A549 (cell line): ENCODE measurements around the gene COL19A1. TPM values are rescaled to one million over a fixed set of nuclear protein-coding genes. Genes with fewer than 3 reads are reported as not detected.

Source experiments
- ATAC-seq, 2 experiments: fragments of 200-7000 bp in 1 of 2; fragments of >200 bp in 1 of 2; cut with Nextera tagmentation in 1 of 2; cut with Tn5 transposase in 1 of 2; 3 replicates each; pipeline versions ENCODE4 v1.8.0 to v1.9.1; 2018 to 2020; ENCODE audit warnings: mild to moderate bottlenecking in 1 of 2, moderate library complexity in 1 of 2
- CTCF ChIA-PET: fragments of 300-600 bp; sonication (Branson Sonifier 250); formaldehyde crosslinking; extraction: SDS; loops from one replicate; lab custom pipeline; 2021; ENCODE audit warnings: antibody characterized with exemption, inconsistent platforms; lab: Yijun Ruan, JAX
- POLR2A ChIA-PET: fragments of 350-600 bp; formaldehyde crosslinking; extraction: SDS; loops from one replicate; lab custom pipeline; 2021; ENCODE audit warnings: antibody characterized with exemption, inconsistent platforms; lab: Yijun Ruan, JAX
- DNase-seq, 2 experiments: peaks; one replicate each; pipeline versions ENCODE4 v3.0.0 to v3.0.0-alpha.2; 2011 to 2016; ENCODE audit warnings: low read depth in 1 of 2, low spot score in 1 of 2
- FAIRE-seq: peaks from 2 replicates; lab custom pipeline; 2011; peaks lifted over from hg19 to GRCh38; lab: Jason Lieb, UNC
- H3K27ac ChIP-seq, 2 experiments: fragments of >200 bp; sonication (Bioruptor Twin); formaldehyde crosslinking; 3 replicates each; pipeline ENCODE4 v1.5.1; 2016 to 2017
- H3K4me1 ChIP-seq: fragments of >200 bp; sonication (Bioruptor Twin); formaldehyde crosslinking; 3 replicates; pipeline ENCODE4 v1.6.1; 2016
- H3K4me2 ChIP-seq: fragments of >200 bp; sonication (Bioruptor Twin); formaldehyde crosslinking; 3 replicates; pipeline ENCODE4 v1.6.1; 2016
- H3K4me3 ChIP-seq: fragments of >200 bp; sonication (Bioruptor Twin); formaldehyde crosslinking; 3 replicates; pipeline ENCODE4 v1.5.1; 2016
- H3K9me3 ChIP-seq: fragments of >200 bp; sonication (Bioruptor Twin); formaldehyde crosslinking; 3 replicates; pipeline ENCODE4 v1.6.1; 2016
- BHLHE40 ChIP-seq: IDR thresholded peaks from 2 replicates; pipeline ENCODE4 v1.6.1; 2012; ENCODE audit warnings: low read depth, low read length, inconsistent platforms
- CBX2 ChIP-seq: fragments of 200-600 bp; sonication (generic); IDR thresholded peaks from 2 replicates; pipeline ENCODE4 v1.6.1; 2016; ENCODE audit warnings: low read depth, mild to moderate bottlenecking, borderline replicate concordance
- CBX8 ChIP-seq: fragments of 200-600 bp; sonication (generic); IDR thresholded peaks from 2 replicates; pipeline ENCODE4 v1.6.1; 2016
- EHF ChIP-seq: fragments of 250-450 bp; sonication (Bioruptor Pico); IDR thresholded peaks from 2 replicates; pipeline ENCODE4 v1.5.0; 2020; ENCODE audit warnings: mild to moderate bottlenecking
- EHMT2 ChIP-seq: fragments of 200-600 bp; sonication (generic); IDR thresholded peaks from 2 replicates; pipeline ENCODE4 v1.6.1; 2016; ENCODE audit warnings: antibody characterized with exemption, low read depth, mild to moderate bottlenecking, moderate library complexity
- FOXS1 ChIP-seq: fragments of 250-450 bp; sonication (Bioruptor Pico); IDR thresholded peaks from 2 replicates; pipeline ENCODE4 v1.5.0; 2020; ENCODE audit warnings: mild to moderate bottlenecking, moderate library complexity
- HES2 ChIP-seq: fragments of >200 bp; sonication (Bioruptor Twin); formaldehyde crosslinking; IDR thresholded peaks from 2 replicates; pipeline ENCODE4 v1.6.1; 2016
- HEYL ChIP-seq: fragments of 250-450 bp; sonication (Bioruptor Pico); IDR thresholded peaks from 2 replicates; pipeline ENCODE4 v1.8.0; 2021; ENCODE audit warnings: mild to moderate bottlenecking, moderate library complexity
- HMGXB4 ChIP-seq: fragments of 250-450 bp; sonication (Bioruptor Pico); IDR thresholded peaks from 2 replicates; pipeline ENCODE4 v1.5.0; 2021; ENCODE audit warnings: mild to moderate bottlenecking, moderate library complexity, borderline replicate concordance
- HOXB13 ChIP-seq: fragments of 250-450 bp; sonication (Bioruptor Pico); IDR thresholded peaks from 2 replicates; pipeline ENCODE4 v1.5.0; 2020; ENCODE audit warnings: low read depth, mild to moderate bottlenecking, moderate library complexity
- JUN ChIP-seq, 2 experiments: fragments of >200 bp; sonication (Bioruptor Twin); formaldehyde crosslinking; IDR thresholded peaks; 2 replicates in 1 of 2; 3 replicates in 1 of 2; pipeline ENCODE4 v1.6.1; 2016 to 2017
- JUNB ChIP-seq: fragments of >200 bp; sonication (Bioruptor Twin); formaldehyde crosslinking; IDR thresholded peaks from 2 replicates; pipeline ENCODE4 v1.6.1; 2016
- KDM1A ChIP-seq: fragments of 200-600 bp; sonication (generic); IDR thresholded peaks from 2 replicates; pipeline ENCODE4 v1.6.1; 2016; ENCODE audit warnings: low read depth, mild to moderate bottlenecking
- MAFK ChIP-seq: fragments of 450-650 bp; IDR thresholded peaks from 2 replicates; pipeline ENCODE4 v1.6.1; 2014; ENCODE audit not compliant: partially characterized antibody
- MAZ ChIP-seq: fragments of 150-350 bp; IDR thresholded peaks from 2 replicates; pipeline ENCODE4 v1.6.1; 2014; ENCODE audit warnings: antibody characterized with exemption, low read depth, low read length, borderline replicate concordance
- NFE2L2 ChIP-seq: fragments of 150-350 bp; conservative IDR thresholded peaks from 2 replicates; pipeline ENCODE4 v1.6.1; 2014; ENCODE audit warnings: low read length
- NR3C1 ChIP-seq: fragments of >200 bp; sonication (Bioruptor Twin); formaldehyde crosslinking; IDR thresholded peaks from 3 replicates; pipeline ENCODE4 v1.6.1; 2017
- PBX3 ChIP-seq: IDR thresholded peaks from 2 replicates; pipeline ENCODE4 v1.6.1; 2012
- RCOR1 ChIP-seq: fragments of 150-350 bp; IDR thresholded peaks from 2 replicates; pipeline ENCODE4 v1.6.1; 2014; ENCODE audit warnings: antibody characterized with exemption, low read length, low read depth
- RNF2 ChIP-seq: fragments of 200-600 bp; sonication (generic); IDR thresholded peaks from 2 replicates; pipeline ENCODE4 v1.6.1; 2016; ENCODE audit warnings: low read depth, mild to moderate bottlenecking, antibody characterized with exemption, moderate library complexity, borderline replicate concordance
- TFCP2L1 ChIP-seq: fragments of 250-450 bp; sonication (Bioruptor Pico); IDR thresholded peaks from 2 replicates; pipeline ENCODE4 v1.5.0; 2021; ENCODE audit warnings: mild to moderate bottlenecking
- TP53 ChIP-seq: fragments of 250-450 bp; sonication (Bioruptor Pico); IDR thresholded peaks from 2 replicates; pipeline ENCODE4 v1.5.0; 2021; ENCODE audit warnings: mild to moderate bottlenecking, moderate library complexity
- ZC3H11A ChIP-seq: fragments of 450-650 bp; IDR thresholded peaks from 2 replicates; pipeline ENCODE4 v1.6.1; 2014; ENCODE audit warnings: antibody characterized with exemption, mild to moderate bottlenecking
- ZFP36 ChIP-seq: fragments of 450-650 bp; IDR thresholded peaks from 2 replicates; pipeline ENCODE4 v1.6.1; 2014; ENCODE audit warnings: borderline replicate concordance; ENCODE audit not compliant: partially characterized antibody
- WGBS: methylation state at CpG from one replicate; pipeline ENCODE4 v1.1.6; 2017; ENCODE audit errors: missing lambda C conversion rate; 5-methylcytosine and 5-hydroxymethylcytosine counted together
- polyA minus RNA-seq: library from RNA; depleted of rRNA, polyadenylated mRNA; stranded (reverse); fragments of >200 nt; gene quantifications from 2 replicates; pipeline ENCODE4 v1.2.3, GENCODE V29; 2011; rRNA and poly(A)+ RNA removed
- polyA plus RNA-seq, 4 experiments: library from polyadenylated mRNA; depleted of rRNA in 3 of 4; stranded (reverse); fragments of >200 nt; fragmentation: RNase III in 1 of 4; extraction: RNeasy Plus Mini Kit Qiagen cat#74134 plus additional on column Dnase treatment in 1 of 4; gene quantifications; 2 replicates in 3 of 4; 3 replicates in 1 of 4; pipeline ENCODE4 v1.2.3, GENCODE V29; 2011 to 2017

COL19A1 gene
- polyA plus RNA-seq (2011; rRNA removed) (not detected in 2 replicates), polyA plus RNA-seq (2017; fragmentation: RNase III; extraction: RNeasy Plus Mini Kit Qiagen cat#74134 plus additional on column Dnase treatment) (not detected in 3 replicates), polyA minus RNA-seq (not detected in 2 replicates)
- not detected in 2 replicates for polyA plus RNA-seq (2012; cell fraction: cytosol; rRNA removed)
- not detected in 2 replicates for polyA plus RNA-seq (2012; cell fraction: nucleus; rRNA removed)

- ATAC-seq (peak; percentile 58 to 69; a peak in 5 of 6 replicates), FAIRE-seq (no peak), DNase-seq (no peak)
- ChIA-PET CTCF (no interaction called here), POLR2A (no interaction called here)
- TF ChIP-seq TP53 (CRISPR knock-in tag) (no peak), NFE2L2 (no peak), TFCP2L1 (CRISPR knock-in tag) (no peak), CBX8 (no peak), EHF (CRISPR knock-in tag) (no peak), HMGXB4 (CRISPR knock-in tag) (no peak), CBX2 (no peak), BHLHE40 (no peak), KDM1A (no peak), RNF2 (no peak), MAFK (no peak), ZFP36 (no peak)
- Histone ChIP-seq H3K4me2 (peak within 1 kb of the TSS; percentile 80), H3K4me3 (peak within 1 kb of the TSS; percentile 39), H3K4me1 (peaks cover 3% of the 10 kb centered on the region; the same call in 1 of the 3 replicates), H3K27ac (peak within 1 kb of the TSS in 1 of 2 experiments; percentile 42; a peak in 1 of 6 replicates), H3K9me3 (no peaks in the 10 kb centered on the region)
- 18% methylated on average over 6 of the region's 19 CpGs for WGBS
Measured at GRCh38 chr6:69866351-69866769, at the start of gene COL19A1. Gene COL19A1 (plus strand): TSS chr6:69866556. CDS start chr6:69879568, 13,012 bp downstream.

GRCh38 chr6:69816569-69816968 lies 49.8 kb upstream of the COL19A1 start:
- Histone ChIP-seq H3K4me2 (no peak overlapping the region), H3K4me3 (no peak overlapping the region), H3K27ac (no peak overlapping the region), H3K4me1 (no peaks in the 10 kb centered on the region), H3K9me3 (no peaks in the 10 kb centered on the region)
- no peak for TF ChIP-seq NR3C1
- no peak for TF ChIP-seq RCOR1
- ATAC-seq (no peak), FAIRE-seq (no peak), DNase-seq (no peak)
- ChIA-PET CTCF (interaction anchor here (1.8 kb wide), 1 partner anchor 20 kb away, joined by 4 read pairs; the partner anchor contains the start of gene LMBRD1), POLR2A (no interaction called here)
- 58% methylated on average over 3 of the region's 3 CpGs for WGBS

GRCh38 chr6:69817358-69817757 lies 49.0 kb upstream of the COL19A1 start:
- ChIA-PET CTCF (no interaction called here), POLR2A (no interaction called here)
- Histone ChIP-seq H3K27ac (no peak overlapping the region), H3K4me3 (no peak overlapping the region), H3K9me3 (no peaks in the 10 kb centered on the region), H3K4me2 (no peak overlapping the region), H3K4me1 (no peaks in the 10 kb centered on the region)
- ATAC-seq (no peak), FAIRE-seq (no peak), DNase-seq (no peak)
- TF ChIP-seq HEYL (CRISPR knock-in tag): no peak
- TF ChIP-seq JUN (IDR thresholded peaks at IDR 0.05): no peak
- TF ChIP-seq MAZ: no peak

GRCh38 chr6:69818223-69818930 lies 48.0 kb upstream of the COL19A1 start:
- Histone ChIP-seq H3K4me3 (no peak overlapping the region), H3K9me3 (no peaks in the 10 kb centered on the region), H3K27ac (no peak overlapping the region), H3K4me2 (no peak overlapping the region), H3K4me1 (no peaks in the 10 kb centered on the region)
- ChIA-PET POLR2A (no interaction called here), CTCF (no interaction called here)
- ATAC-seq: no peak
- FAIRE-seq: no peak
- 55% methylated on average over 2 of the region's 2 CpGs for WGBS
- no peak for TF ChIP-seq TFCP2L1 (CRISPR knock-in tag)
- no peak for TF ChIP-seq EHMT2
- no peak for TF ChIP-seq FOXS1 (CRISPR knock-in tag)
- no peak for TF ChIP-seq HES2
- TF ChIP-seq HOXB13 (CRISPR knock-in tag): no peak
- TF ChIP-seq CBX8: no peak
- no peak for TF ChIP-seq JUNB
- TF ChIP-seq PBX3: no peak
- no peak for TF ChIP-seq ZC3H11A
- no peak for DNase-seq
